DND-41 (cell line): ENCODE measurements around the gene TEX26.

Experiments
- ATAC-seq: fragments of 200-7000 bp; cut with Tn5 transposase; 3 replicates; pipeline ENCODE4 v1.9.1; 2021; ENCODE audit warnings: low read depth; ENCODE audit not compliant: insufficient read depth
- DNase-seq: peaks from one replicate; pipeline ENCODE4 v3.0.0-alpha.2; 2020
- H2AFZ ChIP-seq: 2 replicates; pipeline ENCODE4 v1.6.0; 2012; ENCODE audit warnings: low read depth, low read length
- H3K27ac ChIP-seq: 2 replicates; pipeline ENCODE4 v1.5.1; 2012; ENCODE audit warnings: low read length, inconsistent platforms
- H3K27me3 ChIP-seq: fragments of 200-600 bp; sonication (generic); 2 replicates; pipeline ENCODE4 v1.6.0; 2012; ENCODE audit warnings: low read length, mild to moderate bottlenecking, inconsistent platforms; ENCODE audit not compliant: insufficient read depth, poor library complexity
- H3K36me3 ChIP-seq: 2 replicates; pipeline ENCODE4 v1.5.1; 2012; ENCODE audit warnings: low read length, inconsistent platforms; ENCODE audit not compliant: insufficient read depth
- H3K4me1 ChIP-seq: 2 replicates; pipeline ENCODE4 v1.5.1; 2012; ENCODE audit warnings: mild to moderate bottlenecking, low read length; ENCODE audit not compliant: insufficient read depth
- H3K4me2 ChIP-seq: 2 replicates; pipeline ENCODE4 v1.6.0; 2012; ENCODE audit warnings: mild to moderate bottlenecking, moderate library complexity, low read length, inconsistent platforms; ENCODE audit not compliant: insufficient read depth
- H3K4me3 ChIP-seq, 2 experiments: fragments of 200-600 bp in 1 of 2; shearing (Covaris generic) in 1 of 2; 2 replicates each; pipeline ENCODE4 v1.5.1; 2012 to 2016; ENCODE audit warnings: inconsistent platforms in 2 of 2, low read length in 2 of 2, mild to moderate bottlenecking in 2 of 2, low read depth in 1 of 2, moderate library complexity in 1 of 2
- H3K79me2 ChIP-seq: 2 replicates; pipeline ENCODE4 v1.6.0; 2012; ENCODE audit warnings: low read length, inconsistent platforms; ENCODE audit not compliant: insufficient read depth
- H3K9ac ChIP-seq: 2 replicates; pipeline ENCODE4 v1.6.0; 2012; ENCODE audit warnings: low read depth, mild to moderate bottlenecking, inconsistent platforms, low read length, moderate library complexity
- H3K9me3 ChIP-seq: 2 replicates; pipeline ENCODE4 v1.5.1; 2012; ENCODE audit warnings: low read length, moderate library complexity, mild to moderate bottlenecking, inconsistent platforms; ENCODE audit not compliant: insufficient read depth, severe bottlenecking
- H4K20me1 ChIP-seq: 2 replicates; pipeline ENCODE4 v1.6.0; 2012; ENCODE audit warnings: low read length; ENCODE audit not compliant: insufficient read depth
- CTCF ChIP-seq: IDR thresholded peaks from 2 replicates; pipeline ENCODE4 v1.5.1; 2012; ENCODE audit warnings: borderline replicate concordance, low read length, moderate library complexity, mild to moderate bottlenecking; ENCODE audit not compliant: poor library complexity, severe bottlenecking; ENCODE audit errors: extremely low read depth
- EZH2 ChIP-seq: IDR thresholded peaks from 3 replicates; pipeline ENCODE4 v1.6.1; 2012; ENCODE audit warnings: borderline replicate concordance, low read depth, mild to moderate bottlenecking, moderate library complexity, low read length, inconsistent platforms; ENCODE audit not compliant: severe bottlenecking

Gene TEX26

GRCh38 chr13:30915691-30916541, 16.5 kb upstream of the TEX26 start:
- H3K4me2 ChIP-seq: no peak overlapping the region
- DNase-seq (no peak), ATAC-seq (no peak)
- H3K36me3 ChIP-seq: no peaks in the 10 kb centered on the region
- H3K4me1 ChIP-seq: no peaks in the 10 kb centered on the region
- H3K27ac ChIP-seq: no peak overlapping the region
- no peak overlapping the region for H3K9ac ChIP-seq
- no peak overlapping the region for H2AFZ ChIP-seq
- H3K4me3 ChIP-seq: no peak overlapping the region
- no peaks in the 10 kb centered on the region for H4K20me1 ChIP-seq
- no peaks in the 10 kb centered on the region for H3K9me3 ChIP-seq
- no peaks in the 10 kb centered on the region for H3K79me2 ChIP-seq
- H3K27me3 ChIP-seq: peaks cover 27% of the 10 kb centered on the region
- TF ChIP-seq EZH2 (no peak), CTCF (no peak)

GRCh38 chr13:30916991-30917390, 15.5 kb upstream of the TEX26 start:
- H3K79me2 ChIP-seq: no peaks in the 10 kb centered on the region
- H3K4me3 ChIP-seq: no peak overlapping the region
- H2AFZ ChIP-seq: no peak overlapping the region
- no peak overlapping the region for H3K9ac ChIP-seq
- H4K20me1 ChIP-seq: no peaks in the 10 kb centered on the region
- ATAC-seq (no peak), DNase-seq (no peak)
- TF ChIP-seq EZH2: no peak
- TF ChIP-seq CTCF: no peak
- no peak overlapping the region for H3K4me2 ChIP-seq
- no peaks in the 10 kb centered on the region for H3K36me3 ChIP-seq
- no peaks in the 10 kb centered on the region for H3K9me3 ChIP-seq
- peaks cover 23% of the 10 kb centered on the region for H3K27me3 ChIP-seq
- no peak overlapping the region for H3K27ac ChIP-seq
- H3K4me1 ChIP-seq: no peaks in the 10 kb centered on the region

DNA sequence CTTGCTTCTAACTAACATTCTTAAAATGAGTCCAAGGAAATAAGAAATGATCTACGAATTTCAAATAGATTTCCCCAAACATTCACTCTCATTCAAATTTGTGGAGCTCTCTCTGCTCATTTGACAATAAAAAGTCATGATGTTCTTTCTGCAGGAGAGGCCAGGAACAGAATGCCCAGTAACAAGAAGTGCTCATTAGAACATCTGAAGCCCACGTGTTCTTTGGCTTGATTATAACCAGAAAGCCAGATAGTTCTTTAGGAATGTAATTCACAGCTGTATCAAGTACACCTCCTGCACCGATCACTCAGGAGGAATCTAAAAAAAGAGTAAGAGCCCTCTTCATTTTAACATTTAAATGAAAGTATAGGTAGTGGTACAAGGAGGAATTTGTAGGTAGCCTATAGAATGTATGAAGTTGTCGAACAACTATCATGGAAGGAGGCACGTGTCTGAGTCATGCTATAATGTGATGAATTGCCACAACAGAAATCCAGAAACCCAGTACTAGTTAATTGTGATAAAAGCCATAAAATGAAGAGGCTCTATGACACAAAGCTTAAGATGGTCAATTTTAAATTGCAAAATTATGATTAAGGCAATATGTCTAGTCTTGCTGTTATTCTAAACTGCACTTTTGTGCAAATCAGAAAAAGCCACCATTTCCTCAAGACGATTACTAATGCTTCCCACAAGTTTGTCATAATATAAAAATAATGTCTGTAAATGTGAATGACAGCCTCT, 13.6 kb upstream of the TEX26 start:
- Histone ChIP-seq H3K27ac (no peak overlapping the region), H3K9ac (no peak overlapping the region), H3K4me2 (no peak overlapping the region), H3K79me2 (no peaks in the 10 kb centered on the region), H3K9me3 (no peaks in the 10 kb centered on the region), H3K4me3 (no peak overlapping the region), H4K20me1 (no peaks in the 10 kb centered on the region), H3K4me1 (no peaks in the 10 kb centered on the region), H3K27me3 (peaks cover 32% of the 10 kb centered on the region), H2AFZ (no peak overlapping the region), H3K36me3 (no peaks in the 10 kb centered on the region)
- DNase-seq (no peak), ATAC-seq (no peak)
- no peak for TF ChIP-seq EZH2
- TF ChIP-seq CTCF: no peak
